VCaP (cell line): ENCODE measurements around the gene TUSC2.

Experiments
- H3K27ac ChIP-seq: fragments of 450-650 bp; 2 replicates; pipeline ENCODE4 v1.5.1; 2017
- TF ChIP-seq, protein P1 (sequence below): fragments of 450-650 bp; conservative IDR thresholded peaks from 2 replicates; pipeline ENCODE4 v1.5.1; 2017; ENCODE audit warnings: mild to moderate bottlenecking, moderate library complexity

Gene TUSC2

DNA sequence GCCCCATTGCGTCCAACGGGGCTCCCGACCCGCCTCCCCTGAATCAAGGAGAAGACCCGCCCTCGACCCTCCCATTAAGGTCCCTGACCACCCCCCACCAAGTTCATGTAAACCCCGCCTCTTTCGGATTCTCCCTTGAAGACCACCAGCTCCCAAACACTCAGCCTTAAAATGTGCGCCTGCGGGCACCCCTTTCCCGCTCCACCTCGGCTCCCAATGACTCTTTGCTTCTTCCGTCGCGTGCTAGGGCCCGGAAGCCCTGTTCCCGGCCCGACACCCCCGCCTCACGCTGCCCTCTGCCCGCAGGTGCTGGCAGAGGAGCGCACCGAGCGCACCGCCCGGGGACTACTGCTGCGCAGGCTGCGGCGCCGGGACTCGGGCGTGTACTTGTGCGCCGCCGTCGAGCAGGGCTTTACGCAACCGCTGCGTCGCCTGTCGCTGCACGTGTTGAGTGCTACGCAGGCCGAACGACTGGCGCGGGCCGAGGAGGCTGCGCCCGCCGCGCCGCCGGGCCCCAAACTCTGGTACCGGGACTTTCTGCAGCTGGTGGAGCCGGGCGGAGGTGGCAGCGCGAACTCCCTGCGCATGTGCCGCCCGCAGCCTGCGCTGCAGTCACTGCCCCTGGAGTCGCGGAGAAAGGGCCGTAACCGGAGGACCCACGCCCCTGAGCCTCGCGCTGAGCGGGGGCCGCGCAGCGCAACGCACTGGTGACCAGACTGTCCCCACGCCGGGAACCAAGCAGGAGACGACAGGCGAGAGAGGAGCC, 51.8 kb downstream of the TUSC2 start:
- H3K27ac ChIP-seq: no peak overlapping the region
- TF ChIP-seq, protein P1, sequence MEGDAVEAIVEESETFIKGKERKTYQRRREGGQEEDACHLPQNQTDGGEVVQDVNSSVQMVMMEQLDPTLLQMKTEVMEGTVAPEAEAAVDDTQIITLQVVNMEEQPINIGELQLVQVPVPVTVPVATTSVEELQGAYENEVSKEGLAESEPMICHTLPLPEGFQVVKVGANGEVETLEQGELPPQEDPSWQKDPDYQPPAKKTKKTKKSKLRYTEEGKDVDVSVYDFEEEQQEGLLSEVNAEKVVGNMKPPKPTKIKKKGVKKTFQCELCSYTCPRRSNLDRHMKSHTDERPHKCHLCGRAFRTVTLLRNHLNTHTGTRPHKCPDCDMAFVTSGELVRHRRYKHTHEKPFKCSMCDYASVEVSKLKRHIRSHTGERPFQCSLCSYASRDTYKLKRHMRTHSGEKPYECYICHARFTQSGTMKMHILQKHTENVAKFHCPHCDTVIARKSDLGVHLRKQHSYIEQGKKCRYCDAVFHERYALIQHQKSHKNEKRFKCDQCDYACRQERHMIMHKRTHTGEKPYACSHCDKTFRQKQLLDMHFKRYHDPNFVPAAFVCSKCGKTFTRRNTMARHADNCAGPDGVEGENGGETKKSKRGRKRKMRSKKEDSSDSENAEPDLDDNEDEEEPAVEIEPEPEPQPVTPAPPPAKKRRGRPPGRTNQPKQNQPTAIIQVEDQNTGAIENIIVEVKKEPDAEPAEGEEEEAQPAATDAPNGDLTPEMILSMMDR: no peak

DNA sequence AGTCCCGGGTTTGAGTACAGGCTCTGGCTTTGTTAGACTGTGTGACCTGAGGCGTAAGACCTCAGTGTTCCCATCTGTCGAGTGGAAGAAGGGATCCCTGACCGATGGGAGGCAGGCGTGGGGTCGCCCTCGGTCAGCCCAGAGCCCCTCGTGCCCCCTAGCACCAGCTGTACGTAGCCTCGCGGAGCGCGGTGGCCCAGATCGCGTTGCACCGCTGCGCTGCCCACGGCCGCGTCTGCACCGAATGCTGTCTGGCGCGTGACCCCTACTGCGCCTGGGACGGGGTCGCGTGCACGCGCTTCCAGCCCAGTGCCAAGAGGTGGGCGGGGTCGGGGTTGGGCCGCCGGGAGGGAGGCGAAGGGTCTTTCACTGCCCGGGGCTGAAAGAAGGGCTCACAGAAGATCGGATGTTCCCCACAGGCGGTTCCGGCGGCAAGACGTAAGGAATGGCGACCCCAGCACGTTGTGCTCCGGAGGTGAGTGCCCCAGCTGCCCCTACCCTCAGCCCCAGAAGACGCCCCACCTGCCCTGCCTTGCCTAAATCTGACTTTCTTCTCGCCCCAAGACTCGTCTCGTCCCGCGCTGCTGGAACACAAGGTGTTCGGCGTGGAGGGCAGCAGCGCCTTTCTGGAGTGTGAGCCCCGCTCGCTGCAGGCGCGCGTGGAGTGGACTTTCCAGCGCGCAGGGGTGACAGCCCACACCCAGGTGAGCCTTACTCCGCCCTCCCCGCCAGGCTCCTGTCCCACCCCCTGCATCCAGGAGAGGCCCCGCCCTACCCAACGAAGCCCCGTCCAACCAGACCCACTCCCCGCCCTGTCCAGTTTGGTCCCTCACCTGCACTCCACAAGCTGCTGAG, 52.7 kb downstream of the TUSC2 start:
- H3K27ac ChIP-seq: no peak overlapping the region
- TF ChIP-seq, protein P1: no peak
